HG03457 (cell line): ENCODE measurements around the gene VILL.
"Not testable (repeated sequence)": the region's sequence is repeated elsewhere in the genome, so short reads cannot be mapped to it uniquely, and the experiment has no call there.

Experiments used
- ATAC-seq: cut with Tn5 transposase; IDR thresholded peaks from one replicate; pipeline ENCODE4 v1.9.1; 2021; ENCODE audit warnings: moderate number of reproducible peaks; ENCODE audit not compliant: unreplicated experiment

The VILL gene

GRCh38 chr3:37985637-37986320, 4.8 kb upstream of the VILL start:
- no peak for ATAC-seq

GRCh38 chr3:37986479-37987314, 3.9 kb upstream of the VILL start:
- no peak for ATAC-seq

GRCh38 chr3:37987315-37987697, 3.3 kb upstream of the VILL start:
- ATAC-seq = no peak

GRCh38 chr3:37987751-37988179, 2.8 kb upstream of the VILL start:
- no peak for ATAC-seq

GRCh38 chr3:37988376-37988775, 2.2 kb upstream of the VILL start:
- ATAC-seq = not testable (repeated sequence)

- ATAC-seq = no peak
Observed at GRCh38 chr3:37988931-37989525, 1.6 kb upstream of the VILL start.

- no peak for ATAC-seq
Observed at GRCh38 chr3:37989821-37990480, 635 bp upstream of the VILL start.

- ATAC-seq = no peak
Observed at GRCh38 chr3:37991109-37991508, 523 bp downstream of the VILL start.

GRCh38 chr3:37991823-37992222, 1.2 kb downstream of the VILL start:
- ATAC-seq = no peak

- no peak for ATAC-seq
Observed at GRCh38 chr3:37992271-37993066, 1.9 kb downstream of the VILL start.

GRCh38 chr3:37993067-37993455, 2.5 kb downstream of the VILL start:
- no peak for ATAC-seq

GRCh38 chr3:37993460-37993819, 2.9 kb downstream of the VILL start:
- ATAC-seq = no peak

GRCh38 chr3:37993820-37994638, 3.4 kb downstream of the VILL start:
- peak; percentile 49 for ATAC-seq

GRCh38 chr3:37994639-37994972, 4.0 kb downstream of the VILL start:
- no peak for ATAC-seq

- no peak for ATAC-seq
Observed at GRCh38 chr3:37995652-37996641, 5.4 kb downstream of the VILL start.

- ATAC-seq = peak; percentile 49
Observed at GRCh38 chr3:37996785-37997301, 6.3 kb downstream of the VILL start.

GRCh38 chr3:37997342-37997741, 6.8 kb downstream of the VILL start:
- ATAC-seq = no peak

GRCh38 chr3:37997791-37998370, 7.3 kb downstream of the VILL start:
- no peak for ATAC-seq
